ENCODE results near the gene USF1.
"Not testable (repeated sequence)": the region's sequence is repeated elsewhere in the genome, so short reads cannot be mapped to it uniquely, and the experiment has no call there.

The USF1 gene

DNA sequence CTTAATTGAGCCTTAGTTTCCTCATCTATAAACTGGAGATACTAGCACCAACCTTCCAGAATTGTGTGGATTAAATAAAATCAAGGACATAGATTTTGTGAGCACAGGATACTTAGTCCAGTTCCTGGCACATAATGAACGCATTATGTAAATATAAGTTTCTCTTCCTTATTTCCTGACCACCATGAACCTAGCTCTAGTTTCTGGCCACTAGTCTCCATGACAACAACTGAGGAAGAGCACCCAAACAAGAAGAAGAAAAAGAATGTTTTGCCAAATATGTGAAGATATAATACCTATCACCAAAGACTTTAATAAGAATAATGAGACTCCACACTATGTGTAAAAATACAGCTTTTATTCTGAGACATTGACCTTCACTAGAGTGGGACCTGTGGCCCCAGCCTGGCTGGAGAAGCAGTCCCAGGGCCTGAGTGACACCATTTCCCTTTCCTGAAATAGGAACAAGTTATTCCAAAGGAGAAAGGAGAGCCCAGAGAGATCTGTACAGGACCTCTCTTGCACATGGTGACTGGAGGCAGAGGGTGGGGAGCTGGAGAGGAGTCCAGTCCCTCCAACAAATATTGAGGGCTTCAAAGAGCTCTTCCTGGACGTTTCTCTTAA lies 940 bp upstream of the USF1 start:
- no peak for DNase-seq

DNA sequence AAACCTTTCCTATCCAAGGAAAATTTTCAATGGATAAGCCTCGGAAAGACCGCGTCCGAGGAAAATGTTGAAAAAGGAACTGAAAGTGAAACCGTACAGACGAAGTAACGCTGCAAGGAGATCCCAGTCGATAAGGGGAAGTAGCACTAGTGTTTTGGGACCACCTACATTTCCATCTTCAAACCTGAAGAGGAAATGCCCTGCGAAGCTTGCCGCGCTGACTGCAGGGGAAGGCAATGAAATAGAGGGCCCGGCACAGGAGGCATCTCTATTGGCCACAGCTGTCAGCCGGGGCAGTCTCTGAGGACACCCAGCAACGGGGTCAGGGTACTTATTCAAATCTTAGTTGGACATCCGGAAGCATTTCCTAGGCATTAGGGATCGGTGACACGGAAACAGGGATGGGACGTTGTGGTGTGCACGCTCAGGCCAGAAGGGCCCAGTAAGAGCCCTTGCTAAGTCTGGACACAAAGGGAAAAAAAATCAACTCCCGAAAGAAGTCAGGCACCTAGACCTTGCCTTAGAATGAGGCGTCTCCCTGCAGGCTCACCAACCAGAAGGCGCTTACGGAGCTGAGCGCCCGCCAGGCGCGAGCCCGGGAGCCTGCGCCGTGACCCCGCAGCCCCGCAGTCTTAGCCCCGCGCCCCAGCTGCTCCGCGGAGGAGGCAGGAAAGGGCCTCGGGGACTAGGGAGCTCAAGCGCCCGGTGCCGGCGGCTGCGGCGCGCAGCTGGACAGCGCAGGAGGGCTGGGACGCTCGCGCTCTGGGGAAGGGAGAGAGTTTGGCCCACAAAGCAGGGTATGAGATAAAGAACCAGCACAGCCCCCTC lies 655 bp downstream of the USF1 start:
- DNase-seq: peak; percentile 24

DNA sequence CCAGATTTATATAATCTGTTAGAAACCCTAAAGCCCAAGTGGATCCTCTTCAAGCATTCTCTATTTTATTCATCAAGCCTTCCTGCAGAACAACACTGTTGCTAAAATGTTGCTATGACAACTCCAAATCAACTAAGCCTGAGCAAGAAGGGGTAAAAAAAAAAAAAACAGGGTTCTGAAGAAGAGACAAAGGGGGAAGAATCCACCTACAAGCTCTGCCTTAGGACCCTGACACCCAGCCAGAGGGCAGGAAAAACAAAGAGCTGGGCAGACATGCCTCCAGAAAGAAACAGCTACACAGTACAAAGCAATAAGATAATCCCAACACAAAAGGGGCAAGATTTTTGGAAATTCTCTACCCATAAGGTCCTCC lies 1.3 kb downstream of the USF1 start:
- no peak for DNase-seq

DNA sequence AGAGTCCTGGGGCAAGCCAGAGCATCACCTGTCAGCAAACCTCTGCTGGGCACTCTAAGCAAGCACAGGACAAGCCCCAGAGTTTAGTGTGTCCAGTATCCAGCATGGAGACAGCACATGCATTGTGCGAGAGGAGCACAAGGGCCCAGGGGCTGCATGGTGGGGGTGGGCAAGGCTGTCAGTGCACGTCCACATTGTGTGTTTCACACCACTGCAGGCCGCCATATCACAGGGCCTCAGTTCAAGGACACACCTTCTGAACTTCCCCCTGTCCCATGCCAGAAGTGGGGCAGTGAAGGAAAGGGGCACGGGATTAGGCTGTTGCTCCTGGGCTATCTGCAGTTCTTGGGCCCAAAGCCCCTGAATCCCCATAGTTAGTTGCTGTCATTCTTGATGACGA lies 6.2 kb downstream of the USF1 start:
- DNase-seq: no peak

DNA sequence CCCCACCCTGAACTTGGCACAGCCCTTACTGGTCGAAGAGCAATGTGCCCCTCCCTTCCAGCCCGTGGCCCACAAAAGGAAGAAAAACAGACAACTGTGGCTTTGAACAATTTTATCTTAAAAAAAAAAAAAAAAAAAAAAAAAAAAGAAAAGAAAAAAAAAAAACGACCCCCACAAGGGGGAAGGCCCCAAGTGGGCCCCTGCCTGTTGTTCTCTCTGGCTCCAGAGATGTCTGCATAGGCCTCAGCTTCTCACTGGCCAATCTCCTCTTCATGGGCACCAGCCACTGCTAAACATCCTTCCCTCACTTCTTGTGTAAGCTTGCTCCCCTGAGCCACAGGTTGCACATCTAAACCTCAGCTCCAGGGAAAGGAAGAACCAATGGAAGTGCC lies 6.6 kb downstream of the USF1 start:
- DNase-seq: no peak

DNA sequence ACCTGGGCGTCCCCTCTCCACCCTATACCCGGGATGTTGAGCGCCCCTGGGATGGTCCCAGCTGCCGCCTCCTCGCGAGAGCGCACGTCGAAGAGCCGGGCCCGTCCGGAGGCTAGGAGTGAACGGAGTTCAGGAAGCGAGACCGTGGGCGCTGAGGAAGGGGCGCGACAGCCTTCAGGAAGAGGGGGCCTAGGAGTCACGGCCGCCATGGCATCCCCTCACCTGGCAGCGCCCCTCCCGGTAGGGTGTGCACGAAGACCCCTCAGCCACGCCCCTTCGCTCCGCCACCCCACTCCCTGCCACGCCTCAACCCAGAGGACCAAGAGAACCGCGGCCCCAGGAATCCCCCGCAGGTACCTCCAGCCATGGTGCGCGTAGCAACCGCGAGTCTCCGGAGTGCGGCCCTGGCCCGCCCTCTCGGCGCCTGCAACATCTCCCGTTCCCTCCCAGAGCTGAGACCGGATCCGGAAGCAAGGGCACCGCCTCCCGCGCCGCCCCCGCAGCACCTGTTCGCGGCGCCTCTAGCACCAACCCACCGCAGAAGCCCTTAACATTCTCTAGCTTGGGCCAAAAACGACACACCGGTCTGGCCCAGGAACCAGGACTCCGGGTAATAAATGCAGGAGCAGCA lies 7.1 kb downstream of the USF1 start, which contains the start of gene TSTD1:
TSS of gene TSTD1 (minus strand) at position 442 of the 631 bp plus-strand sequence. CDS start at position 367, 75 bp downstream.
- peak; percentile 53 for DNase-seq

DNA sequence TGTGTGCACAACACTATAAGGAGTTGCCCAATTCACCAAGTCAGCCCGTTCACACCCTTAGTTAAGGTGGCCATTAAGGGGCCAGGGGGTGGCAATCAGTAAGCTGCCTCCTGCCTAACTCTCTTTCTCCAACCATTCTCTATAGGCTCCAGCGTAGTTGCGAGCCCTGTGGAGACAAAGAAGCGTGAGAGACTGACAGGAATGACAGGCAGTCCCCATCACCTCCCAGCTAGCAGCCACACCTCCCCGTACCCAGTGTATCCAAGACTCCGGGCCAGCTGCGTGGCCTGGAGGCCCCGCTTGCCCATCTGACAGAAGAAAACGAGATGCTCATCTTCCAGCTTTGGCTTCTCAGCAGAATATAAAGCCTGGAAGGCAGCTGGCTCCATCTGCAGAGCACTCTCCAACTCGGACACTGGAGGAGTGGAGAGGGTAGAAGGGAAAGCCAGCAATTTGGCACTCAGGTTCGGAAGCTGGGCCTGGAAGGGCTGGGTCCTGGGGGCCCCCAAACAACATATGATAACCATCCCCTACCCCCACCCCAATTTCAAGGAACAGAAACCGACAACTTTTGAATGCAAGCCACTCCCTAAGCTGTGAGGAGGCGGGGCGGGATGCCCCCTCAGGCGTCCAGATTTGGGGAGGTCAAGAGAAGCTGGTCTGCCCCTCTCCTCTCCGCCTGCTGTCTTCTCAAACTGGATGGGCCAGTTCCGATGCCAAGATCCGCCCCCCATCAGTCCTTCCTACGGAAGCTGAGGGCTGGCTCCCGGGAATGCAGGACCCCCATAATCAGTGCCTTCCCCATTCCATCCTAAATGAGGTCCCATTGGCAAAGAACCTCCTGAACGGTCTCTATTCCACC lies 7.9 kb downstream of the USF1 start:
- DNase-seq: no peak

DNA sequence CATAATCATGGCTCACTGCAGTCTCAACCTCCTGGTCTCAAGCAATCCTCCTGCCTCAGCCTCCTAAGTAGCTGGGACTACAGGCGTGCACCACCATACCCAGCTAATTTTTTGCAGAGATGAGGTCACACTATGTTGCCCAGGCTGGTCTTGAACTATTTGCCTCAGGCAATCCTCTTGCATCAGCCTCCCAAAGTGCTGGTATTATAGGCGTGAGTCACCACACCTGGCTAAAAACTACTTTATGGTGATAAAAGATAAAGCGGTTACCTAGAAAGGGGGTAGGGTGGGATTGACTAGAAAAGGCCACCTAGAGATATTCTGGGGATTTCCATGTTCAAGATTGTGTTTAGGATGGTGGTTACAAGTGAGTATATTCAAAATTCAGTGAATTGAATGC lies 12.0 kb downstream of the USF1 start:
- DNase-seq: no peak

DNA sequence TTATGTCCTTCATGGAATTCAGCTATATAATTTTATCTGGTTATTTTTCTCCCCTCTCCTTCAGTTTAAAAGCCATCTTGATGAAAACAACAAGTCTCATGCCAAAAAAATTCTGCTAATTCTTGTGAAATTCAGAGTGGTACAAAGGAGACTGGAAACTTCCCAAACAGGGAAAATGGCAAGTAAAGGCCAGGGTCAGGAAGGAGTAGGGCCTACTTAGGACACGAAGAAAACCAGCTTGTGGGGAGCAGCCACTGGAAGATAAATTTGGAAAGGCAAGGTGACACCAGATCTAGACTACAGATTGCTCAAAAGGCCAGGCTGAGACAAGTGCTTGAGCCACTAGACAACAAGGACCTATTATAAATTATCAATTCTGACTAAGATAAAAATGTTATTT lies 13.4 kb downstream of the USF1 start:
- DNase-seq: no peak

DNA sequence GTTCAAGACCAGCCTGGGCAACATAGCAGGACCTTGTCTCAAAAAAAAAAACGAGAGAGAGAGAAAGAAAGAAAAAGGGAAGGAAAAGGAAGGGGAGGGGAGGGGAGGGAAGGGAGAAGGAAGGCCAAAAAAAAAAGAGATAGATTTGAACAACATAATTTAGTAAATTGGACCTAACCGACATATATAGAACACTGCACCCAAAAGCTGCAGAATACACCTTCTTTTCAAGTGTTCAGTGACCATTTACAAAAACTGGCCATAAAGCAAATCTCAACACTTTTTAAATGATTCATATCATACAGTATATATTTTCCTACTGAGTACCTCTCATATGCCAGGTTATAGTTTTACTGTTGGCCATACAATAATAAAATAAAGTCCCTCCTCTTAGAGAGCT lies 13.9 kb downstream of the USF1 start:
- DNase-seq: no peak

DNA sequence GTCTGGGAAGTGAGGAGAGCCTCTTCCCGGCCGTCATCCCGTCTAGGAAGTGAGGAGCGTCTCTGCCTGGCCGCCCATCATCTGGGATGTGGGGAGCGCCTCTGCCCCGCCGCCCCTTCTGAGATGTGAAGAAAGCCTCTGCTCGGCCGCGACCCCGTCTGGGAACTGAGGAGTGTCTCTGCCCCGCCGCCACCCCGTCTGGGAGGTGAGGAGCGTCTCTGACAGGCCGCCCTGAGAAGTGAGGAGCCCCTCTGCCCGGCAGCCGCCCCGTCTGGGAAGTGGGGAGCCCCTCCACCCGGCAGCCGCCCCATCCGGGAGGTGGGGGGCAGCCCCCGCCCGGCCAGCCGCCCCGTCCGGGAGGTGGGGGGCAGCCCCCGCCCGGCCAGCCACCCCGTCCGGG lies 16.3 kb downstream of the USF1 start:
- not testable (repeated sequence) for DNase-seq

DNA sequence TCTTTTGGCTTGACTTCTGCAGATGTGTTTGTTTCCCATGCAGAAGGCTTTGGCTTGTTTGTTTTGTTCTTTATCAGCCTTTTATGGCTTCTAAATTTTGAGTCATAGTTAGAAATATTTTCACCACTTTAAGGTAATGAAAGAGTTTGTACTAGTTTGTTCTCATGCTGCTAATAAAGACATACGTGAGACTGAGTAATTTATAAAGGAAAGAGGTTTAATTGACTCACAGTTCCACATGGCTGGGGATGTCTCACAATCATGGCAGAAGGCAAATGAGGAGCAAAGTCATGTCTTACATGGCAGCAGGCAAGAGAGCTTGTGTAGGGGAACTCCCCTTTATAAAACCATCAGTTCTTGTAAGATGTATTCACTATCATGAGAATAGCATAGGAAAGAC lies 18.8 kb downstream of the USF1 start:
- DNase-seq: not testable (repeated sequence)

DNA sequence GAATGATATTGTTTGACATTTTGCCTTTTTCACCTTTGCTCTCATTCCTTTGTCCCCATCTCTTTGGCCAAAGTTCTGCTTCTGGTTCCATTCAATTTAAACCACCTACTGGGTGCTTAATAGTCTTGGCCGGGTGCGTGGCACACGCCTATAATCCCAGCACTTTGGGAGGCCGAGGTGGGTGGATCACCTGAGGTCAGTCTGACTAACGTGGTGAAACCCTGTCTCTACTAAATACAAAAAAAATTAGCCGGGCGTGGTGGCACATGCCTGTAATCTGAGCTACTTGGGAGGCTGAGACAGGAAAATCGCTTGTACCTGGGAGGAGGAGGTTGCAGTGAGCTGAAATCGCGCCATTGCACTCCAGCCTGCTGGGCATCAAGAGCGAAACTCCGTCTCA lies 23.3 kb downstream of the USF1 start:
- not testable (repeated sequence) for DNase-seq

DNA sequence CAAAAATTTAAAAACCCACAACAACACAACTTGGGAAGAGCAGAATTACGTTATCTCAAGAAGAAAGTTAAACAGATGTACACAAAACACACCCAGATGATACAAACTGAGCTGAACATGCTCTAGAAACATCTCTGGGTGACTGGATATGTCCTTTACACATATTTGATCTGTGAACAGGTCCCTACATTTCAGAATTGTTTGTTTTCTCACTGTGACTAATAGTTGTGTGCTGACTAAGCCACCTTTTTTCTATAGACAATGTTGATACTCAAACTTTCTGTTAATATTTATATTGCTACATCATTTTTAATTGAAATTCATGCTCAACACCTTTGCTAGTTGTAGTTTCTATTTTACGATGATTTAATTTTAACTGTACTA lies 23.8 kb downstream of the USF1 start:
- no peak for DNase-seq

DNA sequence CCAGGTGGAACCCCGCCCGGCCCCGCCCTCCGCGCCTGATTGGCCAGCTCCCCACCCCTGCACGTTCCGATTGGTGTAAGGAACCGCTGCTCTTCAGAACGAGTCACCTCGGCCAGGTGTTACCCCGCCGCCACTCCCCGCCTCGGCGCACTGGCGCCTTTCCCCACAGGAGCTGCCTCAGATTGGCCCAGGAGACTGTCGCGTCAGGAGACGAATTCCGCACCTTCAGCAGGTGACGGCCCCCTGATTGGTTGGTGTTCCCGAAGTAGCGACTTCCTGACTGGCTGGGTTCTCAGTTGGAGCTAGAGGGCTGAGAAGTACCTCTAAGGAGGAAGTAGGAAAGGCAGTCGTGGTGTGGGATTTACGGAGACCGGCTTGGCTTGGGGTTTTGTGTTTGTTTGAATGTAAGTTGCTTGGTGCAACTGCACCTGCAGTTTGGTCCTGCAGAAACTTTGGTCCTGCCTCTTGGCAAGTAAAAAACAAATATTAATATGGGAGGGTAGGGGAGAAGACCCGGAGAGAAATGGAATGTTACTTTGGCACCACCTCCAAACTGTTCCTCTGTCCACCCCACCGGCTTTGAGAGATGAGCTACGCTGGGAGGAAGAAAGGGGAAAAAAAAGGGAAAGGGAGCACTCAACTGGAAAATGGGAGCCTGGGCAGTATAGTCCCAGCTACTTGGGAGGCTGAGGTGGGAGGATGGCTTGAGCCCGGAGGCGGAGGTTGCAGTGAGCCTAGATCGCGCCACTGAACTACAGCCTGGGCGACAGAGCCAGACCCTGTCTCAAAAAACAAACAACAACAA lies 24.4 kb downstream of the USF1 start:
- peak; percentile 72 for DNase-seq

DNA sequence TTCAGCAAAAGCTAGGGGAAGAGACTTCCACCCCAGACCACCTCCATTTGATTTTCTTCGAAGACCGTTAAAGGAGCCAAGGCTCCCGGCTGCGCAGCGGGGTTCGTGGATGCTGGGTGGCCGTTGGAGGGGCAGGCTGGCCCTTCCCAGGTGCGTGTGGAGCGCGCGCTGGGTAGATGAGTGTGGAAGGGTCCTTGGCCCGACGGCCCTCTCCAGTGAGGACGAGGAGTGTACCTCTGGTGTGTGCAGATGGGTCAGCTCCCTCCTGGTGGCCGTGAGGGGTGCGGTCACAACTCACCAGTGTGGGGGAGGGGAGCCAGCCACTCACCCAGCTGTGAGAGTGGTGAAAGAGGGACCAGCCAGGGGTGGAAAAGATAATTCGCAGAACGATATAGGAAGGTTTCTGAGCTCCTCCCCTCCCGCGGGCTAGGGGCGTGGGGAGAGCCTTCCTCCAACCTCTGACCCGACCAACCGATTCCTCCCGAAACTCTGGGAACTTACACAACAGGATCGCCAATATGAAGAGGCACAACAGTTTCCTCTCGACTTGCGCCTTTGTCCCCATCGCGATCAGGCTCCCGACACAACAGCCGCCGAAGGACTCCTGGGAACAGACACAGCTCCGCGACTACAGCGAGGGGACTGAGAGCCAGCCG lies 25.1 kb downstream of the USF1 start, which contains the start of gene F11R:
TSS of gene F11R (minus strand) at position 644 of the 656 bp plus-strand sequence. CDS start at position 565, 79 bp downstream.
- peak; percentile 22 for DNase-seq

DNA sequence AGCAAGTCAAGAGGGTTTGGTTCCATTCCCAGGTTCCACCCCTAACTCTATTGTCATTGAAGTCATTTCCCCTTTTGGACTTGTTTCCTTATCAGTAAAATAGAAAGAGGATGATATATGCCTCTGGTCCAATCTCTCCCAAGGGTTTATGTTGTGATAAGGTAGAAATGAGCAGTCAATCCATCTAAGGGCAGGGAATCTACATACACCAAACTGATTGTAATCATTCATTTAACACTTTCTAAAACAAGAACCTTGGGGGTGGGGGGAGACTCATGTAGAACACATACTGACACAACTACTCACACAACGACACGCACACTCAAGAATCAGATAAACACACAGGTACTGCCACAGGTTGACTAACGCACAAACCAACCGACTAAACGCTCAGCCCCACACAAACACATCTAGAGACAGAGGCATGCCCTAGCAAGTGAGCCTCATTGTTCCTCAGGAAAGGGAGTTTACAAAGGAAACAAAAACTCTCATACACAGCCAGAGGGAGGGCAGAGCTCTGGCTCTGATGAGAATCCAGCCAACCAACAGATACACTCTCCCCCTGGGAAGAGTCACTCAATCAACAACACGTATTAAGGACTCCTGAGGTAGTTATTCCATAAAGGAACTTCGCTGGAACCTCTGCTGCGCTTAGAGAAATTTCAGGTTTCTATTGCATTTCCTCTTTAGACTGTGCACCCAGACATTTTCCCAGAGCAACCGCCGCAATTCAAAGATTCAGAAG lies 25.9 kb downstream of the USF1 start:
- DNase-seq: no peak

DNA sequence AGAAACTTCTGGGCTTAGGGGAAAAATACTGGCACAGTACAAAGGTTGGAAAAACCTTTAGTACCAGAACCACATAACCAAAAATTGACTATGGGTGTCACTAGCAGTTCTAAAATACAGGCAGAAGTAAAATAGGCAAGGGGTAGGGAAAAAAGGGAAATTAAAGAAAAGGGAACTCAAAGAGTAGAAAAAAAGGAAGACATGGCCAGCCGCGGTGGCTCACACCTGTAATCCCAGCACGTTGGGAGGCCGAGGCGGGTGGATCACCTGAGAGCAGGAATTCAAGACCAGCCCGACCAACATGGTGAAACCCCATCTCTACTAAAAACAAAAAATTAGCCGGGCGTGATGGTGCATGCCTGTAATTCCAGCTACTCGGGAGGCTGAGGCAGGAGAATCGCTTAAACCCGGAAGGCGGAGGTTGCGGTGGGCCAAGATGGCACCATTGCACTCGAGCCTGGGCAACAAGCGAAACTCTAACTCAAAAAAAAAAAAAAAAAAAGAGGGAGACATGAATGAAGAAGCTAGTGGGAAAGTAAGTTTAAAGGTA lies 26.6 kb downstream of the USF1 start:
- DNase-seq: not testable (repeated sequence)

DNA sequence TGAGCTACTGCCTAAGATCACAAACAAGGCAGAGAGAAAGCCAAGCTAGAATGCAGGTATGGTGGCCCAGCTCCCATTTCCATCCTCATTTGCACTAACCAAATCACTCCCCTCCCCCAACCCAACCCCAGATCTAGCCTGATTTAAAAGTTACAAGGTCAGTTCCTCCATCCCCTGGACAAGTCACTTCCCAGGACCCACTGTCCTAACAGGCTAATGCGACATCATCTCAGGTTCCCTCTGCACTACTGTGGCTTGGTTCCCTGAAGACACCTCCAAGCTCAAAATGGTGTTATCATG lies 27.2 kb downstream of the USF1 start:
- no peak for DNase-seq

DNA sequence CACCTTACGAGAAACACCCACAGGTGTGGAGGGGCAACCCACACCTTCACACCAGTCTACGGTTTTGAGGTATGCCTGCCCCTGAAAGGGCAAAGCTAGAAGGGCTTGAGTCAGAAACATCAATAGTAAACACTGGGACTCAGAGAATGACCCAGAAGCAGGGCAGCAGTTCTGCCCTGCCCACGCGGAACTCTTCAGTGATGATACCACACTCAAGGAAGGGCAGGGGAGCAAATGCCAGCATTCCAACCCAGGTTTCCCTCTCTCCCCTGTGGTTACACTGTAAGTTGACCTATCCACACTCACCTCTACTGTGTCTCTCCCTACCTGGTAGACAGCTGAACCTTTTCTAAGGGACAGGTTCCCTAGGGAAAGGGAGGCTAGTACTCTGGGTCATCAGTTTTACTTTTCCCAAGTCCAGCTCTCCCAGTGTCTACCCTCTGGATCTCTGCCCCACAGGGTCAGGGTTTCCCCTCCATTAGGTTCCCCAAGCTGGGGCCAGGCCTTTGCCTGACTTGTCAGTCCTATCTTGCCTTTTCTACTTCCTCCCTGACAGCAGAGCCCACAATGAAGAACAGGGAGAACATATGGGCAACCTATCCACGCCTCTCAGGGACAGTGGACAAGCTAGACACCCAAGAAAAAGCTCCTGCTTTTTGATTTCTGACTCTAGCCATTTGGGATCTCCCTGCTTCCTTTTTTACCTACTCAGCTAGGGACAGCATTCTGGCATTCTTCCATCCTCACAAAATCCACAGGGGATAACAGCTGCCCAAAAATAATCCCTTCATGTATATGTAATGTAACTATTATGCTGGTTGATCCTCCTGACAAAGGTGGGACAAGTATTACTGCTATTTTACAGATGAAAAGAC lies 27.8 kb downstream of the USF1 start:
- DNase-seq: no peak
